ENCODE data around the gene EXOC3L2. TPM values are rescaled to one million over a fixed set of nuclear protein-coding genes. Genes with fewer than 3 reads are reported as not detected.

The EXOC3L2 gene
- total RNA-seq, 1 experiment from 2014 or later: 0.61 TPM

DNA sequence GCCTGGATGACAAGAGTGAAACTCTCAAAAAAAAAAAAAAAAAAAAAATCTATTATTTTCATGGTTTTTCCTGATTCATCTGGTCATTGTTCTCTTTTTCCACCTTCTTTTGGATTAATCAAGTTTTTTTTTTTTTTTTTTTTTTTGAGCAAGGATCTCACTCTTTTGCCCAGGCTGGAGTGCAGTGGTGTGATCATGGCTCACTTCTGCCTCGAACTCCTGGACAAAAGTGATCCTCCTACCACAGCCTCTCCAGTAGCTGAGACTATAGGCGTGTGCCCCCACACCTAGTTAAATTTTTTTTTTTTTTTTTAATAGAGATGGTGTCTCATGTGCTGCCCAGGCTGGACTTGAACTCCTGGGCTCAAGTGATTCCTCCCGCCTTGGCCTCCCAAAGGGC lies 38.9 kb downstream of the EXOC3L2 start:
- no peaks in the 10 kb centered on the region for H3K27me3 ChIP-seq (ENCODE audit: insufficient read depth, low read length)
- WGBS (ENCODE audit: extremely low coverage, insufficient read length, low lambda C conversion rate): no CpG with 5 or more reads among the region's 3 CpGs
- H4K20me1 ChIP-seq (ENCODE audit: control insufficient read depth, insufficient read depth, insufficient read length): no peaks in the 10 kb centered on the region
- Mint-ChIP-seq H3K4me3 (no peak overlapping the region), H3K27me3 (ENCODE audit: low read depth) (peaks cover 20% of the 10 kb centered on the region), H3K9me3 (no peaks in the 10 kb centered on the region), H3K27ac (no peak overlapping the region), H3K4me1 (peaks cover 0 to 3% of the 10 kb centered on the region in 2 experiments; a peak in 2 of 4 replicates), H3K36me3 (ENCODE audit: insufficient read depth in 1 of 3, low read depth in 3 of 3) (no peaks in the 10 kb centered on the region)
- H4K8ac ChIP-seq (replicated peaks; ENCODE audit: insufficient read length, low read depth, low read length): no peak overlapping the region
- H3K18ac ChIP-seq (ENCODE audit: insufficient read length, low read depth, low read length): no peak overlapping the region
- TF ChIP-seq, protein P1, sequence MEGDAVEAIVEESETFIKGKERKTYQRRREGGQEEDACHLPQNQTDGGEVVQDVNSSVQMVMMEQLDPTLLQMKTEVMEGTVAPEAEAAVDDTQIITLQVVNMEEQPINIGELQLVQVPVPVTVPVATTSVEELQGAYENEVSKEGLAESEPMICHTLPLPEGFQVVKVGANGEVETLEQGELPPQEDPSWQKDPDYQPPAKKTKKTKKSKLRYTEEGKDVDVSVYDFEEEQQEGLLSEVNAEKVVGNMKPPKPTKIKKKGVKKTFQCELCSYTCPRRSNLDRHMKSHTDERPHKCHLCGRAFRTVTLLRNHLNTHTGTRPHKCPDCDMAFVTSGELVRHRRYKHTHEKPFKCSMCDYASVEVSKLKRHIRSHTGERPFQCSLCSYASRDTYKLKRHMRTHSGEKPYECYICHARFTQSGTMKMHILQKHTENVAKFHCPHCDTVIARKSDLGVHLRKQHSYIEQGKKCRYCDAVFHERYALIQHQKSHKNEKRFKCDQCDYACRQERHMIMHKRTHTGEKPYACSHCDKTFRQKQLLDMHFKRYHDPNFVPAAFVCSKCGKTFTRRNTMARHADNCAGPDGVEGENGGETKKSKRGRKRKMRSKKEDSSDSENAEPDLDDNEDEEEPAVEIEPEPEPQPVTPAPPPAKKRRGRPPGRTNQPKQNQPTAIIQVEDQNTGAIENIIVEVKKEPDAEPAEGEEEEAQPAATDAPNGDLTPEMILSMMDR (conservative IDR thresholded peaks at IDR 0.05): no peak
- H3K4ac ChIP-seq (ENCODE audit: low read depth, low read length): no peak overlapping the region
- H4K91ac ChIP-seq (ENCODE audit: insufficient read length, low read depth, low read length): no peak overlapping the region
- no peaks in the 10 kb centered on the region for H3K4me1 ChIP-seq (ENCODE audit: insufficient read depth, low read length)
- no peak overlapping the region for H2BK12ac ChIP-seq (ENCODE audit: insufficient read length, low read depth, low read length)
- no peaks in the 10 kb centered on the region for H3K79me2 ChIP-seq (ENCODE audit: insufficient read depth, low read length)
- no peak overlapping the region for H2AK5ac ChIP-seq (ENCODE audit: insufficient read length, low read length)
- no peak overlapping the region for H3K23ac ChIP-seq (ENCODE audit: insufficient read length, low read depth, low read length)
- no peaks in the 10 kb centered on the region for H3K79me1 ChIP-seq (ENCODE audit: insufficient read depth, low read depth, low read length, poor library complexity, severe bottlenecking)
- H3K14ac ChIP-seq (ENCODE audit: insufficient read depth, low read length): no peak overlapping the region
- no peak overlapping the region for H2BK5ac ChIP-seq (ENCODE audit: insufficient read length, low read length)
- no peak overlapping the region for H2BK120ac ChIP-seq (ENCODE audit: low read depth, low read length, poor library complexity, severe bottlenecking)
- H3K9me3 ChIP-seq (ENCODE audit: control insufficient read depth, low read depth, low read length): no peaks in the 10 kb centered on the region
- no peak overlapping the region for H2BK20ac ChIP-seq (ENCODE audit: low read depth, low read length, poor library complexity, severe bottlenecking)
- H2AFZ ChIP-seq (ENCODE audit: low read length): no peak overlapping the region
- no peak overlapping the region for H3K27ac ChIP-seq (ENCODE audit: insufficient read length, low read depth, low read length)
- H2BK15ac ChIP-seq (ENCODE audit: low read depth, low read length): no peak overlapping the region
- no peak overlapping the region for H3T11ph ChIP-seq (ENCODE audit: low read length)
- H3K4me2 ChIP-seq (ENCODE audit: insufficient read depth, insufficient read length, low read length): no peak overlapping the region
- DNase-seq: no peak
- H4K5ac ChIP-seq (ENCODE audit: insufficient read length, low read depth, low read length): no peak overlapping the region
- H3K56ac ChIP-seq (ENCODE audit: insufficient read length, low read depth, low read length): no peak overlapping the region
- no peak overlapping the region for H3K9ac ChIP-seq (ENCODE audit: extremely low read depth, insufficient read length, low read length)
- H3K23me2 ChIP-seq (ENCODE audit: insufficient read length, low read depth, low read length, poor library complexity, severe bottlenecking): no peaks in the 10 kb centered on the region

Measured in H9 (cell line).